Measurements from ENCODE around the gene SHB.

SHB gene

DNA sequence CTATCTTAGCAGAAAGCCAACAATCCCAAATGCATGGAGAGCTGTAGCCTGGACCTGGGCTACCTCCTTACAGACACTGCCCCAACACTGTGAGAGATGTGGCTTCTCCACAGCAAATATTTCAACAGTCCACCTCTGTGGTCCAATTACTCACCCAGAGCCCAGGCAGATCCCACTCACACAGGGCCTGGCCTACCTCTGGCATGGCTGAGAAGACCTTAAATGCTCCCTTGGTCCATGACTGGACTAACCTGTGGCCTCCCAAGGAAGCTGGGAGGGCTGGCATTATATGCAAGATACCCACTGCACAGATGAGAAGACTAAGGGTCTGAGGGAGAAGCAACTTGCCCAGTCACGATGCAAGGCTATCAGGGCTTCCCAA, 142.3 kb downstream of the SHB start:
- no peak overlapping the region for H4K91ac ChIP-seq (ENCODE audit: low read depth, low read length)
- WGBS (ENCODE audit: extremely low coverage, insufficient coverage, insufficient read length): no CpG with 5 or more reads among the region's 1 CpG
- H2BK120ac ChIP-seq (ENCODE audit: insufficient read depth, low read length, poor library complexity): no peak overlapping the region
- H3K36me3 ChIP-seq (ENCODE audit: control insufficient read depth in 1 of 2, insufficient read depth in 2 of 2, low read length in 2 of 2): peaks cover 33 to 42% of the 10 kb centered on the region in 2 experiments
- no peaks in the 10 kb centered on the region for H3K79me2 ChIP-seq (ENCODE audit: control insufficient read depth, insufficient read depth, low read length, poor library complexity)
- H2AFZ ChIP-seq (ENCODE audit: insufficient read depth, low read length, poor library complexity): no peak overlapping the region
- peaks cover 5% of the 10 kb centered on the region for H3K79me1 ChIP-seq (ENCODE audit: low read length)
- no peak overlapping the region for H3K27ac ChIP-seq (ENCODE audit: low read depth, low read length)
- no peak overlapping the region for H2BK12ac ChIP-seq (ENCODE audit: low read length)
- peaks cover 30 to 41% of the 10 kb centered on the region in 2 experiments for H3K4me1 ChIP-seq (ENCODE audit: control insufficient read depth in 1 of 2, insufficient read depth in 2 of 2, low read length in 2 of 2)
- no peak overlapping the region for H3K14ac ChIP-seq (ENCODE audit: low read length)
- no peak overlapping the region for H3K4me2 ChIP-seq (ENCODE audit: low read length)
- H3K23ac ChIP-seq (ENCODE audit: low read length): no peak overlapping the region
- H4K12ac ChIP-seq (ENCODE audit: low read depth, low read length): no peak overlapping the region
- no peak overlapping the region for H2BK5ac ChIP-seq (ENCODE audit: low read depth, low read length, poor library complexity)
- H2AK5ac ChIP-seq (ENCODE audit: low read length): no peak overlapping the region
- H3K9me3 ChIP-seq (ENCODE audit: insufficient read depth, low read depth, low read length): no peaks in the 10 kb centered on the region
- H3K27me3 ChIP-seq (ENCODE audit: insufficient read depth, low read length): no peaks in the 10 kb centered on the region
- H4K8ac ChIP-seq (ENCODE audit: low read depth, low read length): no peak overlapping the region
- no peak overlapping the region for H3K18ac ChIP-seq (ENCODE audit: low read length)
- no peak overlapping the region for H3K9ac ChIP-seq (ENCODE audit: low read length)
- H3K4me3 ChIP-seq (ENCODE audit: low read depth, low read length): no peak overlapping the region
- no peak overlapping the region for H3K4ac ChIP-seq (ENCODE audit: low read depth, low read length)
- DNase-seq: no peak

GRCh38 chr9:37925786-37926736, 143.0 kb downstream of the SHB start:
- Histone ChIP-seq H3K4ac (ENCODE audit: low read depth, low read length) (no peak overlapping the region), H2AFZ (ENCODE audit: insufficient read depth, low read length, poor library complexity) (no peak overlapping the region), H3K79me2 (ENCODE audit: control insufficient read depth, insufficient read depth, low read length, poor library complexity) (no peaks in the 10 kb centered on the region), H3K4me1 (ENCODE audit: control insufficient read depth in 1 of 2, insufficient read depth in 2 of 2, low read length in 2 of 2) (peaks cover 32 to 42% of the 10 kb centered on the region in 2 experiments), H4K91ac (ENCODE audit: low read depth, low read length) (no peak overlapping the region), H4K12ac (ENCODE audit: low read depth, low read length) (no peak overlapping the region), H3K27ac (ENCODE audit: low read depth, low read length) (no peak overlapping the region), H3K23ac (ENCODE audit: low read length) (no peak overlapping the region), H3K79me1 (ENCODE audit: low read length) (peaks cover 5% of the 10 kb centered on the region), H2BK12ac (ENCODE audit: low read length) (no peak overlapping the region), H3K36me3 (ENCODE audit: control insufficient read depth in 1 of 2, insufficient read depth in 2 of 2, low read length in 2 of 2) (peaks cover 37 to 46% of the 10 kb centered on the region in 2 experiments), H2AK5ac (ENCODE audit: low read length) (no peak overlapping the region), H3K4me2 (ENCODE audit: low read length) (no peak overlapping the region), H3K18ac (ENCODE audit: low read length) (peak overlapping the region; percentile 12), H4K8ac (ENCODE audit: low read depth, low read length) (no peak overlapping the region), H2BK120ac (ENCODE audit: insufficient read depth, low read length, poor library complexity) (no peak overlapping the region), H3K4me3 (ENCODE audit: low read depth, low read length) (no peak overlapping the region), H3K27me3 (ENCODE audit: insufficient read depth, low read length) (no peaks in the 10 kb centered on the region), H2BK5ac (ENCODE audit: low read depth, low read length, poor library complexity) (no peak overlapping the region), H3K9ac (ENCODE audit: low read length) (no peak overlapping the region), H3K14ac (ENCODE audit: low read length) (no peak overlapping the region), H3K9me3 (ENCODE audit: insufficient read depth, low read depth, low read length) (no peaks in the 10 kb centered on the region)
- DNase-seq: no peak
- WGBS (ENCODE audit: extremely low coverage, insufficient coverage, insufficient read length): no CpG with 5 or more reads among the region's 15 CpGs

- no peak for DNase-seq
- H4K8ac ChIP-seq (ENCODE audit: low read depth, low read length): no peak overlapping the region
- H3K4me2 ChIP-seq (ENCODE audit: low read length): no peak overlapping the region
- H2AK5ac ChIP-seq (ENCODE audit: low read length): no peak overlapping the region
- no peak overlapping the region for H4K12ac ChIP-seq (ENCODE audit: low read depth, low read length)
- no peaks in the 10 kb centered on the region for H3K9me3 ChIP-seq (ENCODE audit: insufficient read depth, low read depth, low read length)
- H3K14ac ChIP-seq (ENCODE audit: low read length): no peak overlapping the region
- no peaks in the 10 kb centered on the region for H3K27me3 ChIP-seq (ENCODE audit: insufficient read depth, low read length)
- H3K9ac ChIP-seq (ENCODE audit: low read length): no peak overlapping the region
- H2BK5ac ChIP-seq (ENCODE audit: low read depth, low read length, poor library complexity): no peak overlapping the region
- H4K91ac ChIP-seq (ENCODE audit: low read depth, low read length): no peak overlapping the region
- peaks cover 5% of the 10 kb centered on the region for H3K79me1 ChIP-seq (ENCODE audit: low read length)
- no peak overlapping the region for H3K4me3 ChIP-seq (ENCODE audit: low read depth, low read length)
- H2BK120ac ChIP-seq (ENCODE audit: insufficient read depth, low read length, poor library complexity): no peak overlapping the region
- no peak overlapping the region for H3K27ac ChIP-seq (ENCODE audit: low read depth, low read length)
- H3K79me2 ChIP-seq (ENCODE audit: control insufficient read depth, insufficient read depth, low read length, poor library complexity): no peaks in the 10 kb centered on the region
- no CpG with 5 or more reads among the region's 6 CpGs for WGBS (ENCODE audit: extremely low coverage, insufficient coverage, insufficient read length)
- peak overlapping the region; percentile 1 for H3K18ac ChIP-seq (ENCODE audit: low read length)
- H3K36me3 ChIP-seq (ENCODE audit: control insufficient read depth in 1 of 2, insufficient read depth in 2 of 2, low read length in 2 of 2): peaks cover 45 to 54% of the 10 kb centered on the region in 2 experiments
- no peak overlapping the region for H3K23ac ChIP-seq (ENCODE audit: low read length)
- H2AFZ ChIP-seq (ENCODE audit: insufficient read depth, low read length, poor library complexity): no peak overlapping the region
- H3K4me1 ChIP-seq (ENCODE audit: control insufficient read depth in 1 of 2, insufficient read depth in 2 of 2, low read length in 2 of 2): peaks cover 29 to 41% of the 10 kb centered on the region in 2 experiments
- no peak overlapping the region for H3K4ac ChIP-seq (ENCODE audit: low read depth, low read length)
- H2BK12ac ChIP-seq (ENCODE audit: low read length): no peak overlapping the region
These were observed 144.0 kb downstream of the SHB start for GRCh38 chr9:37925006-37925405.

DNA sequence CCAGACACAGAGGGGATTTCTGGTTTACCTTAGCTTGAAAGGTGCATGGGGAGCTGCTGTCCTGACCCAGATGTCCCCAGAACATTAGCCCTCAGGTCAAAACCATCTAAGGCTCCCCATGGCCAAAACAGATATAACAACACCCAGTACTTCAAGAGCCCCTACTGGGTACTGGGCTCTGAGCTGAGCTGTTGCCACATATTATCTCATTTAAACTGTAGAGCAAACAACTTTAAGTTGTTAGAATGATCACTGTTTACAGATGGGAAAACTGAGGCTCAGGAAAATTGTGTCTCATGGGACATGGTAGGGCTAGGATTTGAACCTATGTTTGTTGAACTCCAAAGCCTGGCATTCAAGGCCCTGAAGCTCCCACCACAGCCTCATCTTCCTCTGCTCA, 144.5 kb downstream of the SHB start:
- Histone ChIP-seq H3K4me2 (ENCODE audit: low read length) (no peak overlapping the region), H3K27me3 (ENCODE audit: insufficient read depth, low read length) (no peaks in the 10 kb centered on the region), H3K79me2 (ENCODE audit: control insufficient read depth, insufficient read depth, low read length, poor library complexity) (no peaks in the 10 kb centered on the region), H2BK12ac (ENCODE audit: low read length) (no peak overlapping the region), H2BK5ac (ENCODE audit: low read depth, low read length, poor library complexity) (no peak overlapping the region), H3K4me3 (ENCODE audit: low read depth, low read length) (no peak overlapping the region), H3K4ac (ENCODE audit: low read depth, low read length) (no peak overlapping the region), H3K9me3 (ENCODE audit: insufficient read depth, low read depth, low read length) (no peaks in the 10 kb centered on the region), H4K91ac (ENCODE audit: low read depth, low read length) (no peak overlapping the region), H3K27ac (ENCODE audit: low read depth, low read length) (no peak overlapping the region), H3K9ac (ENCODE audit: low read length) (no peak overlapping the region), H3K14ac (ENCODE audit: low read length) (no peak overlapping the region), H4K8ac (ENCODE audit: low read depth, low read length) (no peak overlapping the region), H2AFZ (ENCODE audit: insufficient read depth, low read length, poor library complexity) (no peak overlapping the region), H3K18ac (ENCODE audit: low read length) (peak overlapping the region; percentile 1), H3K36me3 (ENCODE audit: control insufficient read depth in 1 of 2, insufficient read depth in 2 of 2, low read length in 2 of 2) (peaks cover 49 to 58% of the 10 kb centered on the region in 2 experiments), H3K4me1 (ENCODE audit: control insufficient read depth in 1 of 2, insufficient read depth in 2 of 2, low read length in 2 of 2) (peaks cover 27 to 40% of the 10 kb centered on the region in 2 experiments), H2BK120ac (ENCODE audit: insufficient read depth, low read length, poor library complexity) (no peak overlapping the region), H2AK5ac (ENCODE audit: low read length) (no peak overlapping the region), H3K23ac (ENCODE audit: low read length) (no peak overlapping the region), H4K12ac (ENCODE audit: low read depth, low read length) (no peak overlapping the region), H3K79me1 (ENCODE audit: low read length) (peaks cover 5% of the 10 kb centered on the region)
- no peak for DNase-seq
